ENCODE measurements around the gene DCC.
"Not testable (repeated sequence)": the region's sequence is repeated elsewhere in the genome, so short reads cannot be mapped to it uniquely, and the experiment has no call there.

DCC gene

GRCh38 chr18:52349498-52349897, 9.5 kb downstream of the DCC start:
- DNase-seq = no peak

DNA sequence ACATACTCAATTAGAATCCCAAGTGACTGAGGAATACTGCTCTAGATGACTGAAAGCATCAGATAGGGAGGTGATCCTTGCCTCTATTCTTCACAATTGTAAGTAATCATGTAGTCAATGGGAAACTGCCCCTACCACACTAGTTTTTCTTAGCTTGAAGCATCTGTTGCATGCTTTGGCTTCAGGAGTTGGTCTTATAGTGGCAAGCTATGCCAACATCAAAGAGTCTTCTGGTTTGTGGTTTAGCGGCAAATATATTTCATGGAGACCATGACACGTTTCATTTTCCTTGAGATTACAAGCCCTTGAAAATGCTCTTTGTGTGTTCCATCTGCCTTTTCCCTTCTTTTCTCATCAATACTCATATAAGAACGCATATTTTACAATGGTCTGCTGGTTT, 12.9 kb downstream of the DCC start:
- DNase-seq = no peak

DNA sequence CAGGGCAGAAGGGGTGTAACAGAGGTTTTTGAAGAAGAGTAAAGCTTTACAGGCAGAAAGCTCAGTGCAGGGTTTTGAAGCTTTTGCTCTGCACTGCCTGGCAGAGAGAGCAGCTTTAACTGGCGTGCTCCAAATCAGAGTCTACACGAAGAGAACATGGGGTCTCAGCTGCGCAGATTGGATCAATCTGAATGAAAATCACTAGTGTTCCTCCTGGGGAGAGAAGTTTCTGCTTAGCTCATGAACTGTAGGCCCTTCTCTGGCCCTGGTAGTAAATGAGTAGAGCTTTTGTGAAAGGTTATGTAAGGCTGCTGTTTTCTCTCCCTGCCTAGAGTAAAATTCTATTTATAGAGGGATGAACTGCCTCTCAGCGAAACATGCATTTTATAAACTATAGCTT, 13.6 kb downstream of the DCC start:
- DNase-seq = no peak

DNA sequence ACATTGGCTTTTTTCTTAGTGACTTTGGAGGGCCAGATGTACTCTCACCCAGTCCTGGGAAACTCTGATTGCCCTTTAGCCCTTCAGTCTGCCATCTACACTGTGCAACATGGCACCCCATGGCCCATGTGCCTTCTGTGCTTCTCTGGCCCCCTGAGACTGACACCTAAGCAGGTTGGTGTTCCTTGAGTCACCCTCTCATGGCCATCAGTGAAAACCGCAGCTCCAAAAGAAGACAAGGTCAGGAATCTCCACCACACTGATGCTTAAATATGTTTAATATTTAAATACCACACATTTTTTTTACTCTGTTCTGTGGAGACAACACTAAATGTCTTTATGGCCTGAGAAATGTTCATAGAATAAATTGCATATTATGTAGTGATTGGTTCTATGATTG, 23.9 kb downstream of the DCC start:
- DNase-seq = no peak

- DNase-seq = not testable (repeated sequence)
Measured at GRCh38 chr18:52366851-52367250, 26.9 kb downstream of the DCC start.

- no peak for DNase-seq
Measured at GRCh38 chr18:52367953-52368742, 28.2 kb downstream of the DCC start.

- DNase-seq = no peak
Measured at GRCh38 chr18:52370841-52371240, 30.8 kb downstream of the DCC start.

DNA sequence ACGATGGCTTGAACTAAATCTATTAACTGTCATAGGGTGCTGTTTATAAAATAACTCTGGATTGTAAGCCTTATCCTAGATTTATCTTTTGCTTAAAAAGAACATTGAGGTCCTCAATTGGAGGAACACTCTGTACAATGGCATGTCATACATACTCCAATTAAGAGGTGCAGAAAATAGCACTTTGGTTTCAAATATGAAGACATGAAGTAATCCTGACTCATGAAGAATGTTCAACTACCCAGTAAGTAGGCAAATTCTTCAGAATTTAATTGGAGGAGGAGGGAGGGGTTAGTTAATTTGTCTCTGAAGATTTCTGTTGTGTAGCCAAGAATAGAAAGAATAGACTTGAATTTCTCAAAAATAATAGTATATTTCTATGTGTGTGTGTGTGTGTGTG, 36.1 kb downstream of the DCC start:
- no peak for DNase-seq

DNA sequence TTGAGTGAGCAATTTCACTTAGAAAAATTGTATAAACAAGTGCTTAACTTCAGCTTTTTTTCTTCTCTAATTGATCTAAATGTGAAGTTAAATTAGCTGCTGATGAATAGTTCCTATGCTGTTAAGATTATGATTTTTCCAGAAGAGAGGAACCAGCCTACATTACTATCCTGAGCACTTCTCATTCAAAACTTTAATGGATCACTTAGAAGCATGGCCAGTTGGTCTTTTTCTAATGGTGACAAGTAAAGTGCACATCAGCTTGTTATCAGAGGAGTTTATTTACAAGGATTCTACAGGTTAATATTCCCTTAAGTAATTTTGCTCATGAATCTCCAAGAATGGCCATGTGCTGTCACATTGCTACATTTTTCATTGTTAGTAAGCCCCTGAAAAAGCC, 37.1 kb downstream of the DCC start:
- DNase-seq = no peak

- no peak for DNase-seq
Measured at GRCh38 chr18:52386306-52386705, 46.3 kb downstream of the DCC start.

GRCh38 chr18:52387175-52387574, 47.2 kb downstream of the DCC start:
- no peak for DNase-seq

DNA sequence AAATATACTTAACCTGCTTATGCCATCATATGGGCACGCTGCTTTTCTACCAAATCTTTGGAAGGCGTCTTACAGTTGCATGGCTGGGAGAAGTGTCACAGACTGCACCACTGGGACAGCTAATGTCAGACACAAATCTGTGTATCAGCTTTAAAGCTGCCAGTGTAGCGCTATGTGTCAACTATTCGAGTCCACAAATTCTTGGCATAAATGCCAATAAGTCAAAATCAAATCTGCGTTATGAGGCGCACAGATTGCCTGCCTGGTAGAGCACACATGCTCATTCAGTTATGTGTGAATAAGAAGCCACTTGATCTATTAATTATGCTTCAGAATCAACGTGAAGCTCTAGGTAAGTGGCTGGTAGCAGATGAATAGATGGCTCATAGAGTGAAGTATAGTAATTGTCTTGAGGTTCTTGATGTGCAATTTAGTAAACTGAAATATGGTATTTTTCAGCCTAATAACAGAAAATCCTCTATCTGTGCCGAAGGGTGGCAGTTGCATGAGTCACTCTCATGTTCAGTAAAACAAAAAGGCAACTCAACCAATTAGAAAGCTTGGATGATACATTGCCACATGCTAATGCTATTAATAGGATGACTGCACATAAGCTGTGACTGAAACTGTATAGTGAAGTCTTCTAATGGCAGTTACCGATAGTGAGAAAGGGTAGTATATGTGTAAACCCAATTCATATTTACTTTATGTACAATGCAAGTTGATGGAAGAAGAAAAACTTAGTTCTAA, 52.0 kb downstream of the DCC start:
- DNase-seq = no peak

- no peak for DNase-seq
Measured at GRCh38 chr18:52394602-52395001, 54.6 kb downstream of the DCC start.

DNA sequence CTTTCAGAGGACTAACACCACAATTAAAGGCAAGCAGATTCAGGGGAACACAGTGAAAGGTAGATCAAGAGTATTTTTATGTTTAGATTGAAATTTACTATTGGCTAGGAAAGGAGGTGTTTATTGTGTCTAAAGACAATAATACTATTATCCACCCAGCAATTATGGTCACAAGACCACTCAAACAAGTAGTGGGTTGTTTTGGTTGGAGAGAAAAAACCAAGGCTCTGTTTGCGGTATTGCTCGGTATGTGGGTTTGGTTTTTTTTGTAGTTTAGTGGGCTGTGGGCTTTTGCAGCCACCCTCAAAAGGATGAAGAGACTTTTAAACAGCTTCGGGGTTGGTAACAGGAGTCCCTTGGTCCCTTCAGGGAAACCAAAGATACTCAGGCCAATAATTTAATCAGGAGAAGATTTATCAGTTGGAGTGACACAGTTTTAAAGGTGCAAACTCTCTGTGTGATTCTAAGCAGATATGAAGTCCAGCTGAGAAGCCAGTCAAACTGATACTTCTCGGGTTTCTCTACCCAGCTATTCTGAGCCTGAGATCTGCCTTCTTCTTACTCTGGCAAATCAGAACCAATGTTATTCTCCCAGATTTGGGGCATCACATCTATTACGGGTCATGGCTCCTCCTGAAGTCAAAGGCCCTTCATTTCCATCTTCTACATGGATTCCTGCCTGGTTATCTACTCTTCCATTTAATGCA, 55.3 kb downstream of the DCC start:
- no peak for DNase-seq

DNA sequence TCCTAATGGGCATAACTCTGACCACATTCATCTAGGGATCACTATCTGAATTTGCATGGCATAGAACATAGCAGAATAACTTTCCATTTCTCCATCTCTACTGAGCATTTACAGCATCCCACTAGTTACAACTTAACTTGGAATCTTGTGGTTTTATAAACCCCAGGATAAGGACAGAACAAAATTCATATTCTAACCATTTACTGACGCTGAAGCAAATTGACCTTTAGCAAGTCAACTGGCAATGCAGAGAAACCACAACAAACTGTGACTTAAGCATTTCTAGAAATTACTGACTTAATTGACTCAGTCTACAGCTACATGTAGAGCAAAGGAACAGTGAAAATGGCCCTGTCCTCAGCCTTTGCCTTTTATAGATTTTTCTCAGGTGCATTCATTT, 61.2 kb downstream of the DCC start:
- no peak for DNase-seq

GRCh38 chr18:52402814-52403213, 62.8 kb downstream of the DCC start:
- DNase-seq = no peak

GRCh38 chr18:52403291-52404021, 63.5 kb downstream of the DCC start:
- DNase-seq = no peak

DNA sequence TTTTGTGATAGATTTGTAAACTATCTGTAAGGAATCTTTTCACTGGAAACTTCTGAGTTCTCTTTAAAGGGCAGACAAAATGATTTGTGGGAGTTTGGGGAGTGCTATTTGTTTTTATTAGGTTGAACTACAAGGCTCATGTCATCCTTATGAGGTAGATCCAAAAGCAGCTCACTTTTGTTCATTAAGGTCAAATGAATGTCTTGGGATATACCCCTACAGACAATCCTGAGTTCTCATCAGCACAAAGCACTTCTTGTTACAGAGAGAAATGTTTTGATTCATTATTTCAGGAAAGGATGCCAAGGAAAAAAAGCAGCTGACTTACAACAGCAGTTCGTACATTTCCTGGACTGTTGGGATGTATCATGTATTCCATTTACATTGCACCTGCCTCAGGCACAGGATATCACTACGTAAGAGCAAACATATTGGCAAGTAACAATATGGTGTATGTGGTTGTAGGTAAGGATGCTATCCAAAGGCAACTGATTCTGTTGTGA, 68.9 kb downstream of the DCC start:
- no peak for DNase-seq

- no peak for DNase-seq
Measured at GRCh38 chr18:52409727-52410126, 69.7 kb downstream of the DCC start.

DNA sequence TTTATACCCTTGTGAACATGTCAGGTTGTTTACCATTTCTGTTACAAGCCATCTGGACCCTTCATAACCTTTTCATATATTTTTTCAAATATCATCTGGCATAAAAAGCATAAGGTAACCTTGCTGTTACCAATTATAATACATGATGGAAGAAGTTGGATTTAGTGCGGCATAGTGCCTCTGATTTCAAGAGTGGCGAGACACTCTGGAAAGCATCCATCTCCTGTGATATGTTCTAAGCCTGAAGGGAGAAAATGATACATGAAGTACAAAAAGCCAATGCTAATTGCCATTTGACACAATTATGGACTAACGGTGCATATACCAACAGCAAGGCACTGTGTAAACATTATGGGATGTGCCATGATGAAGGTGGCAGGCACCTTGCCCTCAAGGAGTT, 75.1 kb downstream of the DCC start:
- no peak for DNase-seq

DNA sequence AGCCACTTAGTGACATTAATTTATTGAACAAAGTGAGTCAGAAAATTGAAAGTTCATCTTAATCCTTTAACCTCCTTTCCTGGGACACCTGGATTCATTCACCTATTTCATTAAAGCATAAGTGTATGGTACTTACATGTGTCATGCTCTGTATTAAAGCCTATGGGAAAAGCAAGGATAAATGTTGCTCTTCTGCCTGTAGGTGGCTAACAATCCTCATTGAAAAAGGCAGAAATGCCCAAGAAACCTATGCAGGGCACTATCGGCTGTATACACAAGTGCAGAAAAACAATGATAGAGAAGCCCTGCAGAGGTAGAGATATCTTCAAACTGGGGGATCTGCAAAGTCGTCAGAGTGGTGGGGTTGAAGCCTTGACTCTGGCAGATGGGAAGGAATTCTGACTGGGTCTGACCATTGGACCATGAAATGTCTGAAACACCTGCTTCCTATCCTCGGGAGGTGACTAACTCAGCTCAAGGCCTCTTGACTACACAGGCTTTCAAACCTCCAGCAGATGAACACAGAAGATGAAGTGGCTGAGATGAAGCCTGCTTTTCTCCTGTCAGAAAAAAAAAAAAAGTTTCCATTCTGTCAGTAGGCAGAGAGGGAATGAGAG, 83.1 kb downstream of the DCC start:
- DNase-seq = peak; percentile 56

- DNase-seq = no peak
Measured at GRCh38 chr18:52426041-52426440, 86.0 kb downstream of the DCC start.

GRCh38 chr18:52426462-52426861, 86.5 kb downstream of the DCC start:
- DNase-seq = no peak

Data from NCI-H2171 (cell line).